SK-N-SH (cell line): ENCODE data around the gene IMPA2. TPM values are rescaled to one million over a fixed set of nuclear protein-coding genes. Genes with fewer than 3 reads are reported as not detected.

Source experiments
- CTCF ChIA-PET: fragments of 300-600, 350-600 bp; formaldehyde crosslinking; extraction: SDS; loops from one replicate; lab custom pipeline; 2021; lab: Yijun Ruan, JAX
- POLR2A ChIA-PET: fragments of 350-600 bp; sonication (Branson Sonifier 250); formaldehyde crosslinking; extraction: SDS; loops from one replicate; lab custom pipeline; 2020; ENCODE audit warnings: antibody characterized with exemption, inconsistent platforms; lab: Yijun Ruan, JAX
- DNase-seq: peaks from one replicate; pipeline ENCODE4 v3.0.0; 2012
- H2AFZ ChIP-seq: fragments of 200-600 bp; sonication (generic); 2 replicates; pipeline ENCODE4 v1.8.1; 2016; ENCODE audit warnings: antibody characterized with exemption, mild to moderate bottlenecking, low read depth
- H3F3A ChIP-seq: fragments of 200-600 bp; sonication (generic); replicated peaks from 2 replicates; pipeline ENCODE3; 2016; ENCODE audit warnings: antibody characterized with exemption, mild to moderate bottlenecking; ENCODE audit not compliant: insufficient read depth
- H3K27ac ChIP-seq, 2 experiments: fragments of 200-500 bp in 1 of 2; fragments of 200-600 bp in 1 of 2; sonication (Bioruptor generic) in 1 of 2; sonication (generic), shearing (Covaris generic) in 1 of 2; 2 replicates each; pipeline versions ENCODE4 v1.5.1 to v1.6.1; 2014 to 2016; ENCODE audit warnings: low read depth in 2 of 2, inconsistent platforms in 1 of 2, low read length in 1 of 2, mild to moderate bottlenecking in 1 of 2, mixed read lengths in 1 of 2
- H3K27me3 ChIP-seq: fragments of 200-600 bp; sonication (generic), shearing (Covaris generic); 2 replicates; pipeline ENCODE4 v1.6.1; 2016; ENCODE audit warnings: mixed run types; ENCODE audit not compliant: insufficient read depth
- H3K36me3 ChIP-seq, 2 experiments: fragments of 200-500 bp in 1 of 2; fragments of 200-600 bp in 1 of 2; sonication (Bioruptor generic) in 1 of 2; sonication (generic) in 1 of 2; replicated peaks in 1 of 2; 2 replicates each; pipeline versions ENCODE3 to v1.5.1; 2014 to 2016; ENCODE audit warnings: low read length in 1 of 2, mild to moderate bottlenecking in 1 of 2; ENCODE audit not compliant: insufficient read depth in 2 of 2, control insufficient read depth in 1 of 2
- H3K4me1 ChIP-seq, 2 experiments: fragments of 200-500 bp in 1 of 2; fragments of 200-600 bp in 1 of 2; sonication (Bioruptor generic) in 1 of 2; sonication (generic), shearing (Covaris generic) in 1 of 2; 2 replicates each; pipeline versions ENCODE4 v1.5.1 to v1.6.1; 2014 to 2016; ENCODE audit warnings: low read depth in 1 of 2, low read length in 1 of 2, mixed run types in 1 of 2; ENCODE audit not compliant: insufficient read depth in 2 of 2, control insufficient read depth in 1 of 2
- H3K4me2 ChIP-seq: fragments of 200-600 bp; sonication (generic), shearing (Covaris generic); 2 replicates; pipeline ENCODE4 v1.6.1; 2017; ENCODE audit warnings: mixed run types
- H3K4me3 ChIP-seq, 2 experiments: fragments of 200-500 bp in 1 of 2; fragments of 200-600 bp in 1 of 2; sonication (Bioruptor generic) in 1 of 2; sonication (generic), shearing (Covaris generic) in 1 of 2; 2 replicates each; pipeline versions ENCODE4 v1.5.1 to v1.8.1; 2014 to 2016; ENCODE audit warnings: low read depth in 2 of 2, inconsistent platforms in 1 of 2, low read length in 1 of 2, mild to moderate bottlenecking in 1 of 2, mixed read lengths in 1 of 2, moderate library complexity in 1 of 2
- H3K79me2 ChIP-seq: fragments of 200-600 bp; sonication (generic); 2 replicates; pipeline ENCODE4 v1.8.1; 2017; ENCODE audit warnings: mild to moderate bottlenecking; ENCODE audit not compliant: insufficient read depth
- H3K9ac ChIP-seq: fragments of 200-600 bp; sonication (generic); 2 replicates; pipeline ENCODE4 v1.6.1; 2017; ENCODE audit warnings: mixed run types
- H3K9me2 ChIP-seq: fragments of 200-600 bp; sonication (generic); 2 replicates; pipeline ENCODE4 v1.6.1; 2017; ENCODE audit warnings: mixed run types
- H3K9me3 ChIP-seq: fragments of 200-600 bp; sonication (generic); 2 replicates; pipeline ENCODE4 v1.6.1; 2017; ENCODE audit warnings: mixed run types, mild to moderate bottlenecking, moderate library complexity
- H4K20me1 ChIP-seq: fragments of 200-600 bp; sonication (generic); 2 replicates; pipeline ENCODE4 v1.6.1; 2017; ENCODE audit warnings: mild to moderate bottlenecking, mixed run types; ENCODE audit not compliant: insufficient read depth
- EP300 ChIP-seq, 2 experiments: IDR thresholded peaks; 2 replicates each; pipeline versions ENCODE4 v1.4.0 to v1.6.1; 2012; ENCODE audit warnings: borderline replicate concordance in 1 of 2, low read depth in 1 of 2, low read length in 1 of 2
- GABPA ChIP-seq: IDR thresholded peaks from 2 replicates; pipeline ENCODE4 v1.4.0; 2012; ENCODE audit warnings: low read depth, mild to moderate bottlenecking
- GATA2 ChIP-seq: sonication (generic); formaldehyde crosslinking; IDR thresholded peaks from 2 replicates; pipeline ENCODE4 v1.5.0; 2020; ENCODE audit warnings: mild to moderate bottlenecking, missing genetic modification reagents
- MXI1 ChIP-seq: IDR thresholded peaks from 2 replicates; pipeline ENCODE4 v1.6.1; 2012; ENCODE audit warnings: mild to moderate bottlenecking, low read depth, low read length, improper control_type of control experiment
- NFIC ChIP-seq: IDR thresholded peaks from 2 replicates; pipeline ENCODE4 v1.4.0; 2012; ENCODE audit warnings: borderline replicate concordance
- RCOR1 ChIP-seq: fragments of 150-350 bp; IDR thresholded peaks from 2 replicates; pipeline ENCODE4 v1.6.1; 2017; ENCODE audit warnings: antibody characterized with exemption, low read length
- RXRA ChIP-seq: IDR thresholded peaks from 2 replicates; pipeline ENCODE4 v1.4.0; 2012; ENCODE audit warnings: low read depth, mild to moderate bottlenecking, borderline replicate concordance
- SMC3 ChIP-seq: IDR thresholded peaks from 2 replicates; pipeline ENCODE4 v1.6.1; 2012; ENCODE audit warnings: low read depth, low read length, improper control_type of control experiment
- TAF1 ChIP-seq: IDR thresholded peaks from 2 replicates; pipeline ENCODE4 v1.6.1; 2012; ENCODE audit warnings: low read depth, mild to moderate bottlenecking, low read length, moderate library complexity, borderline replicate concordance
- TCF12 ChIP-seq: IDR thresholded peaks from 2 replicates; pipeline ENCODE4 v1.4.0; 2012
- YY1 ChIP-seq: IDR thresholded peaks from 2 replicates; pipeline ENCODE4 v1.4.0; 2012; ENCODE audit warnings: low read depth, mild to moderate bottlenecking
- WGBS: methylation state at CpG from one replicate; pipeline ENCODE4 v1.1.6; 2017; ENCODE audit warnings: low lambda C conversion rate; 5-methylcytosine and 5-hydroxymethylcytosine counted together
- polyA plus RNA-seq, 3 experiments: library from polyadenylated mRNA; depleted of rRNA; stranded (reverse); fragments of >200 nt; gene quantifications; 2 replicates each; pipeline ENCODE4 v1.2.3, GENCODE V29; 2012
- TF ChIP-seq, protein P1 (sequence below): fragments of 150-350 bp; IDR thresholded peaks from 2 replicates; pipeline ENCODE4 v1.6.1; 2016; ENCODE audit warnings: mild to moderate bottlenecking, low read depth, low read length
- TF ChIP-seq, protein P2 (sequence below): IDR thresholded peaks from 2 replicates; pipeline ENCODE4; 2012
- TF ChIP-seq, protein P3 (sequence below): IDR thresholded peaks from 2 replicates; pipeline ENCODE4 v1.6.1; 2012; ENCODE audit warnings: mild to moderate bottlenecking, low read depth, low read length, moderate library complexity
- TF ChIP-seq, protein P4 (sequence below): fragments of 150-350 bp; IDR thresholded peaks from 2 replicates; pipeline ENCODE4 v1.6.1; 2017; ENCODE audit warnings: antibody characterized with exemption, low read length, low read depth, borderline replicate concordance

IMPA2 gene
- polyA plus RNA-seq, 1 of the 3 experiments (the other 2 are of a cell fraction): 0.18 TPM

DNA sequence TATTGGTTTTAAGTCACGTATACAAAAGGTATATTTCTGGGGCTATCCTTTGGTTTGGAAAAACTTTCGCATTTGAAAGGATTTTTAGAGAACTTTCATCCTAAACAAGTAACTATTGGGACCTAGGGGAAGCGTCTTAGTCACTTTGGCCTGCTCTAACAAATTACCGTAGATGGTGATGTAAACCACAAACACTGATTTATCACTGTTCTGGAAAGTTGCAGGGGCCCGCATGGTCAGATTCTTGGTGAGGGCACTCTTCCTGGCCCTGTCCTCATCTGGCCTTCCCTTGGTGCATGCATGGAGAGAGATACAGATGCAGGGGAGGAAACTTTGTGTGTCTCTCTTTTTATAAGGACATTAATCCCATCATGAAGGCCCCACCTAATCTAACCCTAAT lies 63.3 kb downstream of the IMPA2 start:
- TF ChIP-seq EP300 (IDR thresholded peaks at IDR 0.05; ENCODE audit: borderline replicate concordance in 1 of 2, low read depth in 1 of 2, low read length in 1 of 2) (no peak), SMC3 (no peak), RXRA (no peak), GATA2 (CRISPR knock-in tag) (no peak), GABPA (no peak), NFIC (no peak), TAF1 (no peak), RCOR1 (no peak), TCF12 (no peak), MXI1 (no peak), YY1 (no peak)
- TF ChIP-seq, protein P1, sequence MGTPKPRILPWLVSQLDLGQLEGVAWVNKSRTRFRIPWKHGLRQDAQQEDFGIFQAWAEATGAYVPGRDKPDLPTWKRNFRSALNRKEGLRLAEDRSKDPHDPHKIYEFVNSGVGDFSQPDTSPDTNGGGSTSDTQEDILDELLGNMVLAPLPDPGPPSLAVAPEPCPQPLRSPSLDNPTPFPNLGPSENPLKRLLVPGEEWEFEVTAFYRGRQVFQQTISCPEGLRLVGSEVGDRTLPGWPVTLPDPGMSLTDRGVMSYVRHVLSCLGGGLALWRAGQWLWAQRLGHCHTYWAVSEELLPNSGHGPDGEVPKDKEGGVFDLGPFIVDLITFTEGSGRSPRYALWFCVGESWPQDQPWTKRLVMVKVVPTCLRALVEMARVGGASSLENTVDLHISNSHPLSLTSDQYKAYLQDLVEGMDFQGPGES: no peak
- TF ChIP-seq, protein P2, sequence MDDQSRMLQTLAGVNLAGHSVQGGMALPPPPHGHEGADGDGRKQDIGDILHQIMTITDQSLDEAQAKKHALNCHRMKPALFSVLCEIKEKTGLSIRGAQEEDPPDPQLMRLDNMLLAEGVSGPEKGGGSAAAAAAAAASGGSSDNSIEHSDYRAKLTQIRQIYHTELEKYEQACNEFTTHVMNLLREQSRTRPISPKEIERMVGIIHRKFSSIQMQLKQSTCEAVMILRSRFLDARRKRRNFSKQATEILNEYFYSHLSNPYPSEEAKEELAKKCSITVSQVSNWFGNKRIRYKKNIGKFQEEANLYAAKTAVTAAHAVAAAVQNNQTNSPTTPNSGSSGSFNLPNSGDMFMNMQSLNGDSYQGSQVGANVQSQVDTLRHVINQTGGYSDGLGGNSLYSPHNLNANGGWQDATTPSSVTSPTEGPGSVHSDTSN: no peak
- TF ChIP-seq, protein P3, sequence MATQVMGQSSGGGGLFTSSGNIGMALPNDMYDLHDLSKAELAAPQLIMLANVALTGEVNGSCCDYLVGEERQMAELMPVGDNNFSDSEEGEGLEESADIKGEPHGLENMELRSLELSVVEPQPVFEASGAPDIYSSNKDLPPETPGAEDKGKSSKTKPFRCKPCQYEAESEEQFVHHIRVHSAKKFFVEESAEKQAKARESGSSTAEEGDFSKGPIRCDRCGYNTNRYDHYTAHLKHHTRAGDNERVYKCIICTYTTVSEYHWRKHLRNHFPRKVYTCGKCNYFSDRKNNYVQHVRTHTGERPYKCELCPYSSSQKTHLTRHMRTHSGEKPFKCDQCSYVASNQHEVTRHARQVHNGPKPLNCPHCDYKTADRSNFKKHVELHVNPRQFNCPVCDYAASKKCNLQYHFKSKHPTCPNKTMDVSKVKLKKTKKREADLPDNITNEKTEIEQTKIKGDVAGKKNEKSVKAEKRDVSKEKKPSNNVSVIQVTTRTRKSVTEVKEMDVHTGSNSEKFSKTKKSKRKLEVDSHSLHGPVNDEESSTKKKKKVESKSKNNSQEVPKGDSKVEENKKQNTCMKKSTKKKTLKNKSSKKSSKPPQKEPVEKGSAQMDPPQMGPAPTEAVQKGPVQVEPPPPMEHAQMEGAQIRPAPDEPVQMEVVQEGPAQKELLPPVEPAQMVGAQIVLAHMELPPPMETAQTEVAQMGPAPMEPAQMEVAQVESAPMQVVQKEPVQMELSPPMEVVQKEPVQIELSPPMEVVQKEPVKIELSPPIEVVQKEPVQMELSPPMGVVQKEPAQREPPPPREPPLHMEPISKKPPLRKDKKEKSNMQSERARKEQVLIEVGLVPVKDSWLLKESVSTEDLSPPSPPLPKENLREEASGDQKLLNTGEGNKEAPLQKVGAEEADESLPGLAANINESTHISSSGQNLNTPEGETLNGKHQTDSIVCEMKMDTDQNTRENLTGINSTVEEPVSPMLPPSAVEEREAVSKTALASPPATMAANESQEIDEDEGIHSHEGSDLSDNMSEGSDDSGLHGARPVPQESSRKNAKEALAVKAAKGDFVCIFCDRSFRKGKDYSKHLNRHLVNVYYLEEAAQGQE: no peak
- TF ChIP-seq, protein P4, sequence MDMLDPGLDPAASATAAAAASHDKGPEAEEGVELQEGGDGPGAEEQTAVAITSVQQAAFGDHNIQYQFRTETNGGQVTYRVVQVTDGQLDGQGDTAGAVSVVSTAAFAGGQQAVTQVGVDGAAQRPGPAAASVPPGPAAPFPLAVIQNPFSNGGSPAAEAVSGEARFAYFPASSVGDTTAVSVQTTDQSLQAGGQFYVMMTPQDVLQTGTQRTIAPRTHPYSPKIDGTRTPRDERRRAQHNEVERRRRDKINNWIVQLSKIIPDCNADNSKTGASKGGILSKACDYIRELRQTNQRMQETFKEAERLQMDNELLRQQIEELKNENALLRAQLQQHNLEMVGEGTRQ: no peak
- H3K36me3 ChIP-seq: no peaks in the 10 kb centered on the region
- no peaks in the 10 kb centered on the region for H3K79me2 ChIP-seq
- H3K27me3 ChIP-seq: peaks cover 33% of the 10 kb centered on the region
- no peaks in the 10 kb centered on the region for H3K9me3 ChIP-seq
- H4K20me1 ChIP-seq: no peaks in the 10 kb centered on the region
- no peaks in the 10 kb centered on the region for H3F3A ChIP-seq
- H3K27ac ChIP-seq: no peak overlapping the region
- 52% methylated on average over 5 of the region's 5 CpGs for WGBS
- POLR2A ChIA-PET: no interaction called here
- no peak overlapping the region for H3K4me3 ChIP-seq
- DNase-seq: no peak
- no peak overlapping the region for H3K9ac ChIP-seq
- H3K9me2 ChIP-seq: no peaks in the 10 kb centered on the region
- no peaks in the 10 kb centered on the region for H3K4me1 ChIP-seq
- H2AFZ ChIP-seq: no peak overlapping the region
- H3K4me2 ChIP-seq: no peak overlapping the region
- CTCF ChIA-PET: interaction anchor here (1.5 to 1.6 kb wide), 2 partner anchors 49 to 108 kb away, joined by 3 to 5 read pairs; no protein-coding TSS in a partner anchor
